WERI-Rb-1 (cell line): ENCODE results near the gene MYBBP1A.
A peak's percentile ranks its signal among the peaks of the same experiment; 100 is the strongest.

ENCODE experiments used
- DNase-seq: peaks from one replicate; pipeline ENCODE4 v3.0.0-alpha.2; 2020
- H3K27ac ChIP-seq: fragments of 250-450 bp; sonication (Bioruptor Pico); 2 replicates; pipeline ENCODE4 v1.5.1; 2020; ENCODE audit warnings: mild to moderate bottlenecking, moderate library complexity
- H3K27me3 ChIP-seq: fragments of 250-450 bp; sonication (Bioruptor Pico); 2 replicates; pipeline ENCODE4 v1.5.1; 2021; ENCODE audit warnings: mild to moderate bottlenecking, low read depth, moderate library complexity; ENCODE audit not compliant: insufficient read depth, severe bottlenecking
- H3K36me3 ChIP-seq: fragments of 250-450 bp; sonication (Bioruptor Pico); 2 replicates; pipeline ENCODE4 v1.5.1; 2020; ENCODE audit warnings: mild to moderate bottlenecking, moderate library complexity
- H3K4me3 ChIP-seq: 2 replicates; pipeline ENCODE4 v1.5.1; 2011; ENCODE audit warnings: low read depth, mild to moderate bottlenecking, control low read depth, low read length
- H3K9me3 ChIP-seq: fragments of 250-450 bp; sonication (Bioruptor Pico); 2 replicates; pipeline ENCODE4 v1.5.1; 2021; ENCODE audit warnings: mild to moderate bottlenecking, moderate library complexity; ENCODE audit not compliant: severe bottlenecking
- TF ChIP-seq, protein P1 (sequence below): IDR thresholded peaks from 2 replicates; pipeline ENCODE4 v1.5.1; 2011; ENCODE audit warnings: low read depth, mild to moderate bottlenecking, control low read depth, inconsistent platforms, low read length

MYBBP1A gene

DNA sequence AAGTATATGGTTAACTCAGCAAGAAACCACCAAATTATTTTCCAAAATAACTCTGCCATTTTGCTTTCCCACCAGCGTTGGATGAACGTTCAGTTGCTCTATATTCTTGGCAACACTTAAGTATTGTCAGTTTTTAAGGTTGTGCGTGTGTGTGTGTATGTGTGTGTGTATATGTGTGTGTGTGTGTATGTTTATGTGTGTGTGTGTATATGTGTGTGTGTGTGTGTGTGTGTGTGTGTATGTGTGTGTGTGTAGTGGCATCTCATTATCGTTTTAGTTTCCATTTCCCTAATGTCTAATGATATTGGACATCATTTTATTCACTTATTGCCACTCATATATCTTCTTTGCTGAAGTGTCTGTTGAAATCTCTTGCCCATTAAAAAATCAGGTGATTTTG lies 17.9 kb upstream of the MYBBP1A start:
- Histone ChIP-seq H3K4me3 (no peak overlapping the region), H3K27ac (no peak overlapping the region), H3K36me3 (no peaks in the 10 kb centered on the region), H3K9me3 (no peaks in the 10 kb centered on the region), H3K27me3 (no peaks in the 10 kb centered on the region)
- DNase-seq: no peak
- TF ChIP-seq, protein P1, sequence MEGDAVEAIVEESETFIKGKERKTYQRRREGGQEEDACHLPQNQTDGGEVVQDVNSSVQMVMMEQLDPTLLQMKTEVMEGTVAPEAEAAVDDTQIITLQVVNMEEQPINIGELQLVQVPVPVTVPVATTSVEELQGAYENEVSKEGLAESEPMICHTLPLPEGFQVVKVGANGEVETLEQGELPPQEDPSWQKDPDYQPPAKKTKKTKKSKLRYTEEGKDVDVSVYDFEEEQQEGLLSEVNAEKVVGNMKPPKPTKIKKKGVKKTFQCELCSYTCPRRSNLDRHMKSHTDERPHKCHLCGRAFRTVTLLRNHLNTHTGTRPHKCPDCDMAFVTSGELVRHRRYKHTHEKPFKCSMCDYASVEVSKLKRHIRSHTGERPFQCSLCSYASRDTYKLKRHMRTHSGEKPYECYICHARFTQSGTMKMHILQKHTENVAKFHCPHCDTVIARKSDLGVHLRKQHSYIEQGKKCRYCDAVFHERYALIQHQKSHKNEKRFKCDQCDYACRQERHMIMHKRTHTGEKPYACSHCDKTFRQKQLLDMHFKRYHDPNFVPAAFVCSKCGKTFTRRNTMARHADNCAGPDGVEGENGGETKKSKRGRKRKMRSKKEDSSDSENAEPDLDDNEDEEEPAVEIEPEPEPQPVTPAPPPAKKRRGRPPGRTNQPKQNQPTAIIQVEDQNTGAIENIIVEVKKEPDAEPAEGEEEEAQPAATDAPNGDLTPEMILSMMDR: no peak

DNA sequence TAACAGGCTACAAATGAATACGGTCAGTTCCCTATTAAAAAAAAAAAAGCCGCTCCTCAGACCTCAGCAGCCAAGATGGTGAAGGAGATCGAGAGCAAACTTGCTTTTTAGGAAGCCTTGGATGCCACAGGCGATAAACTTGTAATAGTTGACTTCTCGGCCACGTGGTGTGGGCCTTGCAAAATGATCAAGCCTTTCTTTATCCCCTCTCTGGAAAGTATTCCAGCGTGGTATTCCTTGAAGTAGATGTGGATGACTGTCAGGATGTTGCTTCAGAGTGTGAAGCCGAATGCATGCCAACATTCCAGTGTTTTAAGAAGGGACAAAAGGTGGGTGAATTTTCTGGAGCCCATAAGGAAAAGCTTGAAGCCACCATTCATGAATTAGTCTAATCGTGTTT lies 16.9 kb upstream of the MYBBP1A start:
- no peak overlapping the region for H3K27ac ChIP-seq
- H3K4me3 ChIP-seq: no peak overlapping the region
- no peak for DNase-seq
- TF ChIP-seq, protein P1: no peak
- no peaks in the 10 kb centered on the region for H3K9me3 ChIP-seq
- H3K27me3 ChIP-seq: no peaks in the 10 kb centered on the region
- H3K36me3 ChIP-seq: no peaks in the 10 kb centered on the region

DNA sequence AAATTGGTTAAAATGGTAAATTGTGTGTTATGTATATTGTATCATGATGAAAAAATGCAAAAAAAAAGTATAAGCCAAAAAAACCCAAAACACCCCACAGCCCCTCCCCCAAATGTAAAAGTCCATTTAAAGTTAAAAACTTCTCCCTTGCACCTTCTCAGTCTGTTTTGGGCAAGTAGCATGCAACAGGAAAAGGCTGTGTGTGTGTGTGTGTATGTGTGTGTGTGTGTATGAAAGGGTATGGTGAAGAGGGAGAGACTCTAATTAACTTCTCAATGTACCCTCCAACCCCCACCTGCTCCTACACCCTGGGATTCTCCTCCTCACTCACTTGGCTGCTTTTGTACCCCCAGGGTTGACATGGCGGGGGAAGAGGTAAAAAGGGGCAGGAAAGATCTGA lies 14.4 kb upstream of the MYBBP1A start:
- H3K36me3 ChIP-seq: no peaks in the 10 kb centered on the region
- H3K4me3 ChIP-seq: no peak overlapping the region
- no peak overlapping the region for H3K27ac ChIP-seq
- no peak for DNase-seq
- H3K27me3 ChIP-seq: no peaks in the 10 kb centered on the region
- TF ChIP-seq, protein P1: no peak
- no peaks in the 10 kb centered on the region for H3K9me3 ChIP-seq

DNA sequence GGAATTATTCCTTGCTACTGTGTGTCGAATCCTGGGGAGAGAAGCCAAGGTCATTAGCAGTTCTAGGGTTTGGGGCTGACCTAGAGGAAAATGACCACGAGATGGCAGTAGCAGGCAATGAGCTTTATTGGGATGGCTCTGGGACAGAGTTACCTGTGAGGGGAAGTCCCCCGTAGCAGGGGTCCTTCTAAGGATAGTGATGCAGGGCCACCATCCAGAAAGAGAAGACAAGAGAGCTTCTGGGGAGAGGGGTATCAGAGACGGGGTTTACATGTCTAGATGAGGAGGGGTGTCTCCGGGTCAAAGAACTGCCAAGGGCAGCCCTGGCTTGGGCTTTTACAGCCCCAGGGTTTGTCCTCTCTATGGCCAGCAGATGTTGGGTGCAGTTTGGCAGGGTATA lies 11.6 kb upstream of the MYBBP1A start:
- peak; percentile 83 for DNase-seq
- no peak overlapping the region for H3K4me3 ChIP-seq
- TF ChIP-seq, protein P1: peak; percentile 78
- no peak overlapping the region for H3K27ac ChIP-seq
- H3K36me3 ChIP-seq: no peaks in the 10 kb centered on the region
- no peaks in the 10 kb centered on the region for H3K9me3 ChIP-seq
- H3K27me3 ChIP-seq: no peaks in the 10 kb centered on the region

DNA sequence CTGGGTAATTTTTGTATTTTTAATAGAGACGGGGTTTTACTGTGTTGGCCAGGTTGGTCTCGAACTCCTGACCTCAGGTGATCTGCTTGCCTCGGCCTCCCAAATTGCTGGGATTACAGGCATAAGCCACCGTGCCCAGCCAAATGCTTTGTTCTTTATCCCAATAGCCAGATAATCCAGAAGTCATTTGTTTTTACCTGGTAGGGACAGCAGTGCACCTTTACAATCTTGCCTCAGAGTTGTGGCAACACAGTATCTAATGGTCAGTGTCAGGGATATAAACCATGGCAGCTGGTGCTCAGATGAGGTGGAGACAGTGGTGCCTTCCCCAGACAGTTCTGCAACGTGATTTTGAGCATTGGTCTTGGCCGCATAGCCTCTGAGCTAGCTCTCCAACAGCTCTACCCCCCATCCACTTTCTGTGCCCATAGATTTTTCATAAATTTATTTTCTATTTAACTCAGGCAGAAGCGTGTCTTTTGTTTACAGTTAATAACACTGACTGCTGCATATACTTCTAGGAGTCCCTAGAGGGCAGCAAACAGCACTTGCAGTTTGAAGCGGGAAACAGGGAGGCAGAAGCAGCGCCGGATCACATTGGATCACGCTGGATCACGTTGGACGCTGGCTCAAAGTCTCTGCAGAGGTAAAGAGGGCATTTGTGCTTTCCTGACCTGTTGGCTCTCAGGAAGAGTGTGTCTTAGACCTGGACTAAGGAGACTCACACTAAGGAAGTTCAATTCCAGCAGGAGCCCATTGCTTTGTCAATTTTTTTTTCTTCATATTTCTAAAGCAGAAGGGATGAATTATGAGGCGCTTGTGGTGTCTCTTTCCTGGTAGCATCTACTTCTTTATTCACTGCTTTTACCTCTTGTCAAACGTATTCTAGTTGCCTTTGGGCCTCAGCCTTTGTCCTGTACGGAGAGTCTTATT lies 10.3 kb upstream of the MYBBP1A start:
- TF ChIP-seq, protein P1: peak; percentile 71
- H3K4me3 ChIP-seq: no peak overlapping the region; the same call in 1 of the 2 replicates

More for the DNA sequence above, 10.3 kb upstream of the MYBBP1A start:
- peak; percentile 85 for DNase-seq
- H3K9me3 ChIP-seq: no peaks in the 10 kb centered on the region
- no peaks in the 10 kb centered on the region for H3K36me3 ChIP-seq
- no peaks in the 10 kb centered on the region for H3K27me3 ChIP-seq
- H3K27ac ChIP-seq: peak overlapping the region; percentile 63
